Measurements from ENCODE around the gene ZNF100. TPM values are rescaled to one million over a fixed set of nuclear protein-coding genes. Genes with fewer than 3 reads are reported as not detected.

Gene ZNF100
- total RNA-seq, 1 experiment from 2014 or later, result 30.7 TPM

DNA sequence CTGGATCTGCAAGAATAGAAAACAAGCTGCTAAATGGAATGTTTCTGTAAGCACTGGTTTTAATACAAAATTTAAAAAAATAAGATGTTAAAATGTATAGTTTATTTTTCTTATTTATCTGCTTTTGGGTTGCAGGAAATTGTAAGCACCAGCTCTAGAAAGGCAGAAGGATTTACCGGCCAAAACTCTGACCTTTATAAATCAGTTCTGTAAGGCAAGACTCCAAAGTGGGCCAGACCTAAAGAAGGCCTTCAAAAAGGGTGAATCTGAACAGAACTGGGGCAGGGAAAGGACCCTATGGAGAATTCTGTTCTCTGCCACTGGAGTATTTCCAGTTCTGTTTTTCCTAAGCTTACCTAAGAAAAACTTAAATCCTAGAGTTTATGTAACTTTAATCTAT, 19.3 kb downstream of the ZNF100 start:
- H3K27ac Mint-ChIP-seq, result no peak overlapping the region
- no peaks in the 10 kb centered on the region for H3K4me1 Mint-ChIP-seq
- no peak overlapping the region for H3K27ac ChIP-seq (ENCODE audit: insufficient read length, low read depth, low read length)
- peaks cover 0 to 28% of the 10 kb centered on the region in 2 experiments; a peak in 3 of 5 replicates for H3K9me3 Mint-ChIP-seq
- no peak overlapping the region for H2BK20ac ChIP-seq (ENCODE audit: low read depth, low read length, poor library complexity, severe bottlenecking)
- no peak overlapping the region for H4K91ac ChIP-seq (ENCODE audit: insufficient read length, low read depth, low read length)
- no peaks in the 10 kb centered on the region for H4K20me1 ChIP-seq (ENCODE audit: control insufficient read depth, insufficient read depth, insufficient read length)
- H2BK15ac ChIP-seq (ENCODE audit: low read depth, low read length), result no peak overlapping the region
- no peak overlapping the region for H3K14ac ChIP-seq (ENCODE audit: insufficient read depth, low read length)
- H2AK5ac ChIP-seq (ENCODE audit: insufficient read length, low read length), result no peak overlapping the region
- H3K27me3 ChIP-seq (ENCODE audit: insufficient read depth, low read length), result no peaks in the 10 kb centered on the region
- H3K79me2 ChIP-seq (ENCODE audit: insufficient read depth, low read length), result peaks cover 2% of the 10 kb centered on the region; the same call in 1 of the 2 replicates
- H2AFZ ChIP-seq (ENCODE audit: low read length), result no peak overlapping the region
- peaks cover 5% of the 10 kb centered on the region for H3K79me1 ChIP-seq (ENCODE audit: insufficient read depth, low read depth, low read length, poor library complexity, severe bottlenecking)
- no peak overlapping the region for H3K56ac ChIP-seq (ENCODE audit: insufficient read length, low read depth, low read length)
- H3K36me3 Mint-ChIP-seq (ENCODE audit: insufficient read depth in 1 of 3, low read depth in 3 of 3), result peaks cover 59 to 68% (median 60%) of the 10 kb centered on the region in 3 experiments
- no peak overlapping the region for H2BK12ac ChIP-seq (ENCODE audit: insufficient read length, low read depth, low read length)
- no peaks in the 10 kb centered on the region for H3K4me1 ChIP-seq (ENCODE audit: insufficient read depth, low read length)
- no peak for DNase-seq
- no CpG with 5 or more reads among the region's 1 CpG for WGBS (ENCODE audit: extremely low coverage, insufficient read length, low lambda C conversion rate)
- no peak overlapping the region for H3K4me3 Mint-ChIP-seq
- TF ChIP-seq, protein P1, sequence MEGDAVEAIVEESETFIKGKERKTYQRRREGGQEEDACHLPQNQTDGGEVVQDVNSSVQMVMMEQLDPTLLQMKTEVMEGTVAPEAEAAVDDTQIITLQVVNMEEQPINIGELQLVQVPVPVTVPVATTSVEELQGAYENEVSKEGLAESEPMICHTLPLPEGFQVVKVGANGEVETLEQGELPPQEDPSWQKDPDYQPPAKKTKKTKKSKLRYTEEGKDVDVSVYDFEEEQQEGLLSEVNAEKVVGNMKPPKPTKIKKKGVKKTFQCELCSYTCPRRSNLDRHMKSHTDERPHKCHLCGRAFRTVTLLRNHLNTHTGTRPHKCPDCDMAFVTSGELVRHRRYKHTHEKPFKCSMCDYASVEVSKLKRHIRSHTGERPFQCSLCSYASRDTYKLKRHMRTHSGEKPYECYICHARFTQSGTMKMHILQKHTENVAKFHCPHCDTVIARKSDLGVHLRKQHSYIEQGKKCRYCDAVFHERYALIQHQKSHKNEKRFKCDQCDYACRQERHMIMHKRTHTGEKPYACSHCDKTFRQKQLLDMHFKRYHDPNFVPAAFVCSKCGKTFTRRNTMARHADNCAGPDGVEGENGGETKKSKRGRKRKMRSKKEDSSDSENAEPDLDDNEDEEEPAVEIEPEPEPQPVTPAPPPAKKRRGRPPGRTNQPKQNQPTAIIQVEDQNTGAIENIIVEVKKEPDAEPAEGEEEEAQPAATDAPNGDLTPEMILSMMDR (conservative IDR thresholded peaks at IDR 0.05), result no peak
- no peak overlapping the region for H3K9ac ChIP-seq (ENCODE audit: extremely low read depth, insufficient read length, low read length)
- no peak overlapping the region for H4K5ac ChIP-seq (ENCODE audit: insufficient read length, low read depth, low read length)
- H4K8ac ChIP-seq (replicated peaks; ENCODE audit: insufficient read length, low read depth, low read length), result no peak overlapping the region
- no peak overlapping the region for H2BK5ac ChIP-seq (ENCODE audit: insufficient read length, low read length)
- H3K18ac ChIP-seq (ENCODE audit: insufficient read length, low read depth, low read length), result no peak overlapping the region
- no peak overlapping the region for H3K4me2 ChIP-seq (ENCODE audit: insufficient read depth, insufficient read length, low read length)
- no peak overlapping the region for H3K23ac ChIP-seq (ENCODE audit: insufficient read length, low read depth, low read length)
- no peak overlapping the region for H3T11ph ChIP-seq (ENCODE audit: low read length)
- no peak overlapping the region for H3K4ac ChIP-seq (ENCODE audit: low read depth, low read length)
- H3K9me3 ChIP-seq (ENCODE audit: control insufficient read depth, low read depth, low read length), result no peaks in the 10 kb centered on the region
- no peaks in the 10 kb centered on the region for H3K23me2 ChIP-seq (ENCODE audit: insufficient read length, low read depth, low read length, poor library complexity, severe bottlenecking)
- no peaks in the 10 kb centered on the region for H3K27me3 Mint-ChIP-seq (ENCODE audit: low read depth)
- no peak overlapping the region for H2BK120ac ChIP-seq (ENCODE audit: low read depth, low read length, poor library complexity, severe bottlenecking)

All from H9 (cell line).